Peyer's patch (tissue), 4 donors: ENCODE results near the gene CCDC185.

Experiments
- CTCF ChIP-seq, 6 experiments: fragments of 450-650 bp in 4 of 6; fragments of 200-600 bp in 2 of 6; sonication (generic) in 1 of 6; IDR thresholded peaks; one replicate each; pipeline ENCODE4 v1.5.1; 2017 to 2019; ENCODE audit warnings: antibody characterized with exemption in 6 of 6, mild to moderate bottlenecking in 3 of 6, moderate library complexity in 1 of 6
- POLR2A ChIP-seq, 2 donors: fragments of 450-650 bp; IDR thresholded peaks; one replicate each; pipeline ENCODE4 v1.5.1; 2017; ENCODE audit warnings: antibody characterized with exemption in 2 of 2, mild to moderate bottlenecking in 2 of 2, moderate library complexity in 2 of 2

- TF ChIP-seq CTCF (IDR thresholded peaks at IDR 0.05), result no peak
- TF ChIP-seq POLR2A (IDR thresholded peaks at IDR 0.05), result no peak
Measured at GRCh38 chr1:223363856-223364684, 29.1 kb upstream of the CCDC185 start, which contains the start of gene SUSD4.
